Ovary (tissue), 9 donors: ENCODE measurements around the gene MAN2A2. TPM values are rescaled to one million over a fixed set of nuclear protein-coding genes. Genes with fewer than 3 reads are reported as not detected.

Experiments
- DNase-seq, 5 donors: peaks; one replicate each; pipeline ENCODE4 v3.0.0-alpha.2; 2019 to 2020
- H3K27ac ChIP-seq, 2 donors: fragments of 200-600 bp; one replicate each; pipeline versions ENCODE4 v1.5.1 to v1.8.0; 2019 to 2022
- H3K27me3 ChIP-seq: fragments of 200-600 bp; one replicate; pipeline ENCODE4 v1.8.0; 2022
- H3K36me3 ChIP-seq: fragments of 200-600 bp; sonication (generic); one replicate; pipeline ENCODE4 v1.5.1; 2019
- H3K4me1 ChIP-seq: one replicate; pipeline ENCODE4 v1.8.1; 2013; ENCODE audit warnings: mild to moderate bottlenecking, moderate library complexity; ENCODE audit not compliant: insufficient read depth
- H3K4me3 ChIP-seq: fragments of 200-600 bp; sonication (generic); one replicate; pipeline ENCODE4 v1.5.1; 2017
- H3K9me3 ChIP-seq, 2 donors: fragments of 200-600 bp in 1 of 2; sonication (generic) in 1 of 2; one replicate each; pipeline versions ENCODE4 v1.5.1 to v1.8.1; 2013 to 2019; ENCODE audit warnings: mild to moderate bottlenecking in 1 of 2, moderate library complexity in 1 of 2
- CTCF ChIP-seq, 3 donors: fragments of 450-650 bp in 2 of 3; fragments of 200-600 bp in 1 of 3; IDR thresholded peaks; one replicate each; pipeline versions ENCODE4 v1.5.1 to v1.8.0; 2016 to 2022; ENCODE audit warnings: antibody characterized with exemption in 3 of 3, mild to moderate bottlenecking in 1 of 3
- EP300 ChIP-seq: sonication (generic); formaldehyde crosslinking; IDR thresholded peaks from one replicate; pipeline ENCODE4 v1.6.1; 2017; ENCODE audit warnings: antibody characterized with exemption
- POLR2A ChIP-seq: fragments of 450-650 bp; IDR thresholded peaks from one replicate; pipeline ENCODE4 v1.6.1; 2017; ENCODE audit warnings: antibody characterized with exemption, mild to moderate bottlenecking, moderate library complexity
- WGBS, 3 donors: extraction: QIAGEN DNeasy Blood & Tissue Kit in 1 of 3; methylation state at CpG; one replicate each; pipeline versions ENCODE4 v1.1.5 to v1.1.7; 2013 to 2017; 5-methylcytosine and 5-hydroxymethylcytosine counted together
- intact Hi-C, 4 donors: fragments of 100-400 bp; cut with DNase I; formaldehyde crosslinking; loops; one replicate each; pipeline versions ENCODE4 v1.11.0 to v1.15.1; 2022 to 2023
- polyA plus RNA-seq, 2 donors: library from polyadenylated mRNA; stranded (reverse); fragments of 200-250 nt in 1 of 2; fragments of 350-450 nt in 1 of 2; fragmentation: Illumina TruSeq in 1 of 2; extraction: RNeasy Lipid Tissue Mini Kit (QIAGEN cat#74804) in 1 of 2; gene quantifications; one replicate each; pipeline ENCODE4 v1.2.3, GENCODE V29; 2013 to 2014
- total RNA-seq, 7 donors: library from RNA; depleted of rRNA in 2 of 7; stranded (reverse); fragments of >200 nt in 2 of 7; fragmentation: NEBNext Ultra II Directional in 3 of 7; extraction: Animal tissue kit (Norgen Biotek cat#: 25700) in 3 of 7; gene quantifications; one replicate each; pipeline versions ENCODE4 v1.1.0 to v1.2.4, GENCODE V29; 2016 to 2023
- donor health status: DM: no; HTN: no; CAD: no; lungs with moderate emphysema.
- donor health status: DM: no; HTN: no; CAD: no.
- donor health status: Bipolar disorder and iron deficiency.
- donor health status: DM: yes; HTN: yes; CAD: no.
- donor health status: DM: no; HTN: no; CAD: no.
- donor health status: DM: yes; HTN: yes; CAD: no.

MAN2A2 gene
- total and polyA plus RNA-seq, 9 donors = 25.3 to 66.5 (median 31.2) TPM

- DNase-seq = no peak
- 85 to 92% (median 89%) methylated on average over 8 of the region's 8 CpGs for WGBS, 3 donors
- Histone ChIP-seq H3K4me3 (no peak overlapping the region), H3K9me3 (no peaks in the 10 kb centered on the region), H3K4me1 (no peaks in the 10 kb centered on the region), H3K27me3 (no peaks in the 10 kb centered on the region), H3K27ac (no peak overlapping the region), H3K36me3 (no peaks in the 10 kb centered on the region)
- intact Hi-C loops = no loop called here
- no peak for TF ChIP-seq EP300
- no peak for TF ChIP-seq CTCF (IDR thresholded peaks at IDR 0.05)
- TF ChIP-seq POLR2A = no peak
These were observed 45.1 kb upstream of the MAN2A2 start for GRCh38 chr15:90857883-90858443.

GRCh38 chr15:90859234-90860131 lies 43.6 kb upstream of the MAN2A2 start:
- Histone ChIP-seq H3K27ac (no peak overlapping the region), H3K36me3 (no peaks in the 10 kb centered on the region), H3K4me1 (no peaks in the 10 kb centered on the region), H3K27me3 (no peaks in the 10 kb centered on the region), H3K9me3 (no peaks in the 10 kb centered on the region), H3K4me3 (no peak overlapping the region)
- intact Hi-C loops = no loop called here
- no peak for DNase-seq
- TF ChIP-seq POLR2A = no peak
- no peak for TF ChIP-seq CTCF (IDR thresholded peaks at IDR 0.05)
- TF ChIP-seq EP300 = no peak
- WGBS, 3 donors = 66 to 69% (median 68%) methylated on average over 10 of the region's 10 CpGs

GRCh38 chr15:90860450-90860849 lies 42.7 kb upstream of the MAN2A2 start:
- TF ChIP-seq POLR2A = no peak
- intact Hi-C loops = no loop called here
- Histone ChIP-seq H3K27ac (no peak overlapping the region), H3K4me3 (no peak overlapping the region), H3K36me3 (no peaks in the 10 kb centered on the region), H3K4me1 (no peaks in the 10 kb centered on the region), H3K27me3 (no peaks in the 10 kb centered on the region), H3K9me3 (no peaks in the 10 kb centered on the region)
- WGBS, 3 donors = 88 to 89% (median 89%) methylated on average over 7 of the region's 7 CpGs
- no peak for DNase-seq

- intact Hi-C loops = no loop called here
- no peak for DNase-seq
- no peak overlapping the region for H3K4me3 ChIP-seq
- H3K27ac ChIP-seq = no peak overlapping the region
- H3K27me3 ChIP-seq = no peaks in the 10 kb centered on the region
- no peaks in the 10 kb centered on the region for H3K36me3 ChIP-seq
- 87 to 90% (median 89%) methylated on average over 14 of the region's 14 CpGs for WGBS, 3 donors
- TF ChIP-seq EP300 (no peak), POLR2A (no peak), CTCF (IDR thresholded peaks at IDR 0.05) (no peak)
- no peaks in the 10 kb centered on the region for H3K4me1 ChIP-seq
- no peaks in the 10 kb centered on the region for H3K9me3 ChIP-seq
These were observed 42.0 kb upstream of the MAN2A2 start for GRCh38 chr15:90860942-90861675.
